ENCODE results near the gene SCAF1.

Gene SCAF1

DNA sequence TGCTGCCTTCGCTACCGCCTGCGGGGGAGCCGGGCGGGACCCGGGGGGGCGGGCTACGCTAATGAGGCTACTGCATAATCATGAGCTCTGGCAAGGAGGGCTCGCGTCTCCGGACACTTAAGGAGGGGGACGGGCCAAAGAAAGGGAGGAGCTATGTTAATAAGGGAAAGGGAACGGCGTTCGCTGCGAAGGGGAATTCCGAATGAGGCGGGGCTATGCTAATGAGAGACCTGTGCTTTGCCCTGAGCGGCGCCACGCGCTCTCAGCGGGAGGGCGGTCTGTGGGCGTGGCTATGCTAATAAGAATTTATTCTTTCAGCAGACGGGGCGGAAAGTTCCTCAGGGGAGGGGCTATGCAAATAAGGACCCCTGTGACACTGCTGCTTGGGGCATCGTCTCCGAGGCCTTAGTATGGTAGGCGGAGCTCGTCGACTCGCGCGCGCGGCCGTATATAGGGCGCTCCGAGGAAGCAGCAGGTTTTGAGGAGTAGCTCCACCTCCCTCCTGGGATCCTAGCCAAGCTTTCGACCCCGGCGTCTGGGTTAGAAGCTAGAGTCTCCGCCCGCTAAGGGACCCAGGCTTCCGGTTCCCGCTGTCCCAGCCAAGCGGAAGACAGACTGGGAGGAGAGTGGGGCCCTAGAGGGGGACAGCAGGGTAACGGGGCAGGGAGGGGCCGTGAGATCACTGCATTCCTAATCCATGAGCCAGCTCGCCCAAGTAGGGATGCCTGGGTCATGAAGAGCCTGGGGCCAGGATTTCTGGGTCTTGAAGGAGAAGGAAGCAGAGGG is 1.7 kb upstream of the SCAF1 start, which contains the start of gene RRAS:
TSS of gene RRAS (minus strand) at position 31 of the 786 bp plus-strand sequence. CDS start 45 bp downstream, outside the sequence.
- no peak for TF ChIP-seq ZFX (IDR thresholded peaks at IDR 0.05; ENCODE audit: borderline replicate concordance)
- TF ChIP-seq, protein P1, sequence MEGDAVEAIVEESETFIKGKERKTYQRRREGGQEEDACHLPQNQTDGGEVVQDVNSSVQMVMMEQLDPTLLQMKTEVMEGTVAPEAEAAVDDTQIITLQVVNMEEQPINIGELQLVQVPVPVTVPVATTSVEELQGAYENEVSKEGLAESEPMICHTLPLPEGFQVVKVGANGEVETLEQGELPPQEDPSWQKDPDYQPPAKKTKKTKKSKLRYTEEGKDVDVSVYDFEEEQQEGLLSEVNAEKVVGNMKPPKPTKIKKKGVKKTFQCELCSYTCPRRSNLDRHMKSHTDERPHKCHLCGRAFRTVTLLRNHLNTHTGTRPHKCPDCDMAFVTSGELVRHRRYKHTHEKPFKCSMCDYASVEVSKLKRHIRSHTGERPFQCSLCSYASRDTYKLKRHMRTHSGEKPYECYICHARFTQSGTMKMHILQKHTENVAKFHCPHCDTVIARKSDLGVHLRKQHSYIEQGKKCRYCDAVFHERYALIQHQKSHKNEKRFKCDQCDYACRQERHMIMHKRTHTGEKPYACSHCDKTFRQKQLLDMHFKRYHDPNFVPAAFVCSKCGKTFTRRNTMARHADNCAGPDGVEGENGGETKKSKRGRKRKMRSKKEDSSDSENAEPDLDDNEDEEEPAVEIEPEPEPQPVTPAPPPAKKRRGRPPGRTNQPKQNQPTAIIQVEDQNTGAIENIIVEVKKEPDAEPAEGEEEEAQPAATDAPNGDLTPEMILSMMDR (IDR thresholded peaks at IDR 0.05) = no peak
- peak within 1 kb of the TSS; percentile 83 for H3K27ac ChIP-seq

DNA sequence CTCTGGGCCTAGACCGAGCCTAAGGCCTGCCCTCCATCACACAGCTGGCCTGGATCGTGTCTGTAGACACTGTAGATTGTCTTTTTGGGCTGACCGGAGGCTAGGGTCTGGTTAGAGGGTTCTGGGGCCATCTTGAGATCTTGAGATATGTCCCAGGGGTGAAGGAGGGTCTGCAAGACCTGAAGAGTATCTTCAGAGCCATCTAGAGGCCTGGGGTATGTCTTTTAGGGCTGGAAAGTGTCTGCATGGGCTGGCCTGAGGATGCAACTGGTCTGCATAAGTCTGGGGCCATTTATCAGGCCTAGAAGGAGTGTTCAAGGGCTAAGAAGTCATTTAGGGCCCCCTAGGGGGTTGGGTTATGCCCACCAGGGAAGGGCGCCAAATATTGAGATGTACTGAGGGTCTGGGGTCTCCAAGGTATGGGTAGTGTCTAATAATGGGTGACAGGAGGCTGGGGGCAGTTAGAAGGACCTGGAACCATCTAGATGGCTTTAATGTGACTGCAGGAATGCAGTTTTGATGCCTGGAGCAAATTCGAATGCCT is 555 bp downstream of the SCAF1 start:
- TF ChIP-seq ZFX (IDR thresholded peaks at IDR 0.05; ENCODE audit: borderline replicate concordance) = no peak
- TF ChIP-seq, protein P1 (IDR thresholded peaks at IDR 0.05) = no peak
- peak overlapping the region; percentile 83 for H3K27ac ChIP-seq

DNA sequence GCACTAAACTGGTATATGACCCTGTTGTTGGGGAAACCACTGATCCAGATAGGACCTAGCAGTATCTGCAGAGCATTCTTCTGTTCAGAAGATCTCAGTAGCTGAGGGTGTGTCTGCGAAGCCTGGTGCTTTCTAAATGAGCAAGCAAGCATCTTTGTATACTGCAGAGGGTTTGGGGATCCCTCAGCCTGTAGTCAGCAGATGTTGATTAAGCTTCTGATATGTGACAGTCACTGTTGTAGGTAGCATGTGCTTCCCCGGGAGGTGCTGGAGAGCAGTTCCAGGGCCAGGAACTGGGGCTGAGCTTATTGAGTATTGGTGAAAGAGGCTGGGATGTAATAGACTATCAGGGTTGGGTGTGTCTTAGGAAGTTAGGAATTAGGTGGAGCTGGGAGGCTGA is 1.5 kb downstream of the SCAF1 start:
- peak overlapping the region; percentile 83 for H3K27ac ChIP-seq
- TF ChIP-seq ZFX (IDR thresholded peaks at IDR 0.05; ENCODE audit: borderline replicate concordance) = no peak

DNA sequence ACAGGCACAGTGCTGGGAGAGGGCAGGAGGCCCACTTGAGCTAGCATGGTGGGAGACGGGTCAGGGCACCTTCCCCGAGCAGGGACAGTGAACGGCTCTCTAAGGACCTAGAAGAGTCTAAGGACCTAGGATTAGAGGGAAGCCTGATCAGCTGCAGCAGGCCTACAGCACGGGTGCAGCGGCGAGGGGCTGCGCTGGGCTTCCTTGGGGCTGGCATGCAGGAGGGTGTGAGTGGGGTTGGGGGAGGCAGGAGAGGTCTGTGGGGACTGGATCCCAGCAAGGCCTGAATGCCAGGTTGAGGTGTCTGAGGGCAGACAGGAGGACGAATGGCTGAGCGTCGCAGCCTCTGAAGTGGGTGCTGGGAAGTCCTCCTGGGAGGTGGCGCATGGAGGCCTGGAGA is 3.6 kb downstream of the SCAF1 start:
- no peak for TF ChIP-seq ZFX (IDR thresholded peaks at IDR 0.05; ENCODE audit: borderline replicate concordance)
- TF ChIP-seq, protein P1 (IDR thresholded peaks at IDR 0.05) = no peak
- H3K27ac ChIP-seq = no peak overlapping the region

DNA sequence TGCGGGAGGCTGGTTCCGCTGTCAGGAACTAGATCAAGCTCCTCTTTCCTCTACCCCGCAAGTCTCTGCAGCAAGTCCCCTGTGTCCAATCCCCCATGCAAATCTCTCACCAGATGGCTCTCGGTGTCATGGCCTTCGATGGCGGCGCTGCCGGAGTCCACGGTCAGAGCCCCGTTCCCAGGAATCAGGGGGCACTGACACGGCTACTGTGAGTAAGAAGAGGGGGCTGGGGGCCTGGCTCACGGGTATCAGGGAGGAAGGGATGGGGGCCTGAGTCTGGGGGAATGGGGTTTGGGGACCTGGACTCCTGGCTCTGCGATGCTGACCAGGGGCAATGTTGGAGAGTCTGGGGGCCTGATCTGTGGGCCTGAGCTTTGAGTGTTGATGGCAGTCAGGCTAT is 4.0 kb downstream of the SCAF1 start:
- TF ChIP-seq, protein P1 (IDR thresholded peaks at IDR 0.05) = no peak
- TF ChIP-seq ZFX (IDR thresholded peaks at IDR 0.05; ENCODE audit: borderline replicate concordance) = no peak
- H3K27ac ChIP-seq = no peak overlapping the region

DNA sequence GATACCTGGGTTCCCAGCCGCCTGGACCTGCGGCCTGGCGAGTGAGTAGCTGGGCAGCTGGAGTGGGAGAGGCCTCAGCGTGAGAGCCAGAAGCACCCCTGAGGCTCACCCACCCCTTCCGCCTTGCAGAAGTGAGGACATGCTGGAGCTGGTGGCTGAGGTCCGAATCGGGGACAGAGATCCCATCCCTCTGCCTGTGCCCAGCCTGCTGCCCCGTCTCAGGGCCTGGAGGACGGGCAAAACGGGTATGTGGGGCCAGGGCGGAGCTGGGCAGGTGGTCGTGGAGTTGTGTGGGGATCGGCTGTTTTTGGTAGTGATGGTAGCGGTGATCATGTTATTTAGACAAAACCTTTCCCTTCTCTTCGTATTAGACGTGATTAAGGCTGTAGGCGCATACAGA is 4.6 kb downstream of the SCAF1 start:
- H3K27ac ChIP-seq = no peak overlapping the region
- TF ChIP-seq, protein P1 (IDR thresholded peaks at IDR 0.05) = no peak
- no peak for TF ChIP-seq ZFX (IDR thresholded peaks at IDR 0.05; ENCODE audit: borderline replicate concordance)

DNA sequence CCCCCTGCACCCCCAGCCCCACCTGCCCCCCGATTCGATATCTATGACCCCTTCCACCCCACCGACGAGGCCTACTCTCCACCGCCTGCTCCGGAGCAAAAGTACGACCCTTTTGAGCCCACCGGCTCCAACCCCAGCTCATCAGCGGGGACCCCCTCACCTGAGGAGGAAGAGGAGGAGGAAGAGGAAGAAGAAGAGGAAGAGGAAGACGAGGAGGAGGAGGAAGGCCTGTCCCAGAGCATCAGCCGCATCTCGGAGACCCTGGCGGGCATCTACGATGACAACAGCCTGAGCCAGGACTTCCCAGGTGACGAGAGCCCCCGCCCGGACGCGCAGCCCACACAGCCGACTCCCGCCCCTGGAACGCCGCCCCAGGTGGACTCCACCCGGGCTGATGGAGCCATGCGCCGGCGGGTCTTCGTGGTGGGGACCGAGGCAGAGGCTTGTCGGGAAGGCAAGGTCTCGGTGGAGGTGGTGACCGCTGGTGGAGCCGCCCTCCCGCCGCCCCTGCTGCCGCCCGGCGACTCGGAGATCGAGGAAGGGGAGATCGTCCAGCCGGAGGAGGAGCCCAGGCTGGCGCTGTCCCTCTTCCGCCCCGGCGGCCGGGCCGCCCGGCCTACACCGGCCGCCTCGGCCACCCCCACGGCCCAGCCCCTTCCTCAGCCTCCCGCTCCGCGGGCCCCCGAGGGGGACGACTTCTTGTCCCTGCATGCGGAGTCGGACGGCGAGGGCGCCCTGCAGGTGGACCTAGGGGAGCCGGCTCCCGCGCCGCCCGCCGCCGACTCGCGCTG is 9.2 kb downstream of the SCAF1 start:
- TF ChIP-seq, protein P1 (IDR thresholded peaks at IDR 0.05) = no peak
- TF ChIP-seq ZFX (IDR thresholded peaks at IDR 0.05; ENCODE audit: borderline replicate concordance) = no peak
- no peak overlapping the region for H3K27ac ChIP-seq
